Hematopoietic multipotent progenitor cell (in vitro differentiated cells): ENCODE measurements around the gene TMEM80. TPM values are rescaled to one million over a fixed set of nuclear protein-coding genes. Genes with fewer than 3 reads are reported as not detected.

Experiments
- DNase-seq, 3 donors: peaks; one replicate each; pipeline ENCODE4 v3.0.0-alpha.2; 2011 to 2015; ENCODE audit warnings: low read depth in 2 of 3, low spot score in 2 of 3
- total RNA-seq: library from RNA; depleted of rRNA; stranded (reverse); fragments of >200 nt; gene quantifications from one replicate; pipeline ENCODE4 v1.2.3, GENCODE V29; 2012

TMEM80 gene
- total RNA-seq, 1 donor, result 25.6 TPM

- no peak for DNase-seq
Measured at GRCh38 chr11:698493-699115, 3.0 kb downstream of the TMEM80 start.

- no peak for DNase-seq
Measured at GRCh38 chr11:699116-699508, 3.5 kb downstream of the TMEM80 start.

GRCh38 chr11:699753-700152 is 4.1 kb downstream of the TMEM80 start:
- DNase-seq, result no peak

- no peak for DNase-seq
Measured at GRCh38 chr11:701741-702461, 6.3 kb downstream of the TMEM80 start.

GRCh38 chr11:702462-703461 is 7.1 kb downstream of the TMEM80 start:
- DNase-seq, result no peak

GRCh38 chr11:703506-703905 is 7.9 kb downstream of the TMEM80 start:
- no peak for DNase-seq

- no peak for DNase-seq
Measured at GRCh38 chr11:704228-704674, 8.6 kb downstream of the TMEM80 start.

GRCh38 chr11:704781-705645 is 9.4 kb downstream of the TMEM80 start:
- no peak for DNase-seq

GRCh38 chr11:705646-706438 is 10.2 kb downstream of the TMEM80 start, which contains the start of gene EPS8L2:
TSS of gene EPS8L2 (plus strand) at chr11:706231. CDS start at chr11:709408, 3,177 bp downstream.
- DNase-seq, result no peak

GRCh38 chr11:706439-706956 is 10.9 kb downstream of the TMEM80 start:
- no peak for DNase-seq

- no peak for DNase-seq
Measured at GRCh38 chr11:706957-707816, 11.6 kb downstream of the TMEM80 start.

- DNase-seq, result no peak
Measured at GRCh38 chr11:707817-708420, 12.3 kb downstream of the TMEM80 start.

- DNase-seq, result no peak
Measured at GRCh38 chr11:708511-708910, 12.9 kb downstream of the TMEM80 start.

GRCh38 chr11:709109-709997 is 13.7 kb downstream of the TMEM80 start:
- DNase-seq, result no peak

GRCh38 chr11:714436-714835 is 18.8 kb downstream of the TMEM80 start:
- DNase-seq, result no peak

GRCh38 chr11:719214-720016 is 23.8 kb downstream of the TMEM80 start:
- DNase-seq, result no peak
